Fibroblast of the conjunctiva (primary cell): ENCODE results near the gene NEK1.
"Not testable (repeated sequence)": the region's sequence is repeated elsewhere in the genome, so short reads cannot be mapped to it uniquely, and the experiment has no call there.

Experiments used
- DNase-seq: peaks from one replicate; pipeline ENCODE4 v3.0.0-alpha.2; 2010; ENCODE audit warnings: low read depth

NEK1 gene

DNA sequence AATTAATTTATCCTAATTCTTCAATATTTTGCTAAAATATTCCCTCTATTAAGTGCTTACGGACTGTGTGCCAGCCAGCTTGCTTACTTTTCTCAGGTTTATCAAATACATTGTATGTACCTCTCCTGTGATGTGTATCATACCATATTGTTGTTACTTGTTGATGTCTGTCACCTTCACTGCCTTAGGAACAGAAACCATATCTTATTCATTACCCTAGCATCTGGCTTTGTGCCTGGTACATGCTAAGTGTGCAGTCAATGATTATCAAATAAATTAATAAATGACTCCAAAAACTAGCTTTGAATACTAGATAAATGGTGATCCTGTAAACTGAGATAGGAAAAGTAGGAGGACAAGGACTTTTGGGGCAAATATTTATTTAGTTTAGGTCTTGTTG is 14.9 kb upstream of the NEK1 start:
- no peak for DNase-seq

- no peak for DNase-seq
These were observed 14.2 kb upstream of the NEK1 start for GRCh38 chr4:169626331-169627282.

DNA sequence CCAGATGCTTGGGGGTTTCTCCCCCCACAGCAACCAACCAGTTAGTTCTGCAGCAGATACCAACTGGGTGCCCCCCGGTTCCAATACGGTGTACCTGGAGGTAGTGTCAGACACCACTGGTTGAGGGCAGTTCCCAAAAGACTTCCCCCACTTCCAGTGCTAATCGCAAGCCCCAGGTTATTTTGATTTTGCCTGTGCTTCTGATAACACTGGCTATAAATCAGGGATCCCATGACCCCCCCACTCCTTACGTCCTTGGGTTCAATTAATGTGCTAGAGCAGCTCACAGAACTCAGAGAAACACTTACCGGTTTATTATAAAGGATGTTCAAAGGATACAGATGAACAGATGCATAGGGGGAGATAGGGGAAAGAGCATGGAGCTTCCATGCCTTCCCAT is 13.5 kb upstream of the NEK1 start:
- no peak for DNase-seq

- not testable (repeated sequence) for DNase-seq
These were observed 11.6 kb upstream of the NEK1 start for GRCh38 chr4:169624012-169624411.

DNA sequence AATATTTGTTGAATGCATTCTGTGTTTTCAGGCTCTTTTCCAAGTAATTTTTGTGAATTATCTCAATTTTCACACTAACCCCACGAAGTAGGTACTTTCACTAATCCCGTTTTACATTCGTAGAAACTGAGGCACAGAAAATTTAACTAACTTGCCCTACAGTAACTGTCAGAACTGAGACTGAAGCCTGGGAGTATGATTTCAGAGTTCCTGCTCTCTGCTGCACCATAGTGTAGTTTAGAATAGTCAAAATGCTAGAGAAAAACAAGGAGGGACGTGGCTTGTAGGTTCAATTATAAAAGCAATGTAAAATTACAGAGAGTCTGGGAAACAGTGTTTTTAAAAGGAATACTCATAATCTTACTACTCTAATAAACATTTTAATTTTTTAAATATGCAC is 10.2 kb upstream of the NEK1 start:
- no peak for DNase-seq

DNA sequence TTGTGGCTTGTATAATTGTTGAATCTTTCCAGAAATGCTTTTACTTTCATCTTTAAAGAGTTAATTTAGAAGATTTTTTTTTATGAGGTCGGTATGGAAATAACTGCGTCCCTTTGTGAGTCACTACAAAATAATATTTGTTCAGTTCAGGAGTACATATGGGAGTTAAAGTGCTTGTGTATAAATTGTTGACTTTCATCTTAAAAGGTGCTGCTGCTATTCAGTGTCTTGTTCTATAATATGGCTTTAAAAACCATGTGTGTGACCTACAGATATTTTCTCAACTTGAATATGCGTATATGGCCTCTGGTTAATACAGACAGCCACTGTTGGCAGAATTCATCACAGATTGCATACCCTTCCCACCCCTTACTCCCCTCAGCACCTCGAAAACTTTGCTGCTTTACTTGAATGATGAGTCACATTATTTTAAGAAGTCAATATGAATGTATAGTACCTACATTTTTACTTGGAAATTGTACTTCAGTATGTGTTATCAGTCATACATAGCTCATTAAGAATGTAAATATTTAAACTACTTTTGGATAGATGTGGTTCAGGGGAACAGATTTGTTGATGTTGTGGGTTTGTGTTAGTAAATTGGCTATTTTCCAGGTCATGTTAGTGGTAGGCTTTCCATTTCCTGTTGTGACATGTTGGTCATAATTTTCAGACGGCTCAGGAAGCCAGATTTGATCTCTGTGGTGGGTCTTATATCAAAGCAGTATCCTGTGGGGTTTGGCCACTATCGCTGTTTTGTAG is 9.5 kb upstream of the NEK1 start:
- no peak for DNase-seq

- DNase-seq = no peak
These were observed 8.5 kb upstream of the NEK1 start for GRCh38 chr4:169620880-169621248.

DNA sequence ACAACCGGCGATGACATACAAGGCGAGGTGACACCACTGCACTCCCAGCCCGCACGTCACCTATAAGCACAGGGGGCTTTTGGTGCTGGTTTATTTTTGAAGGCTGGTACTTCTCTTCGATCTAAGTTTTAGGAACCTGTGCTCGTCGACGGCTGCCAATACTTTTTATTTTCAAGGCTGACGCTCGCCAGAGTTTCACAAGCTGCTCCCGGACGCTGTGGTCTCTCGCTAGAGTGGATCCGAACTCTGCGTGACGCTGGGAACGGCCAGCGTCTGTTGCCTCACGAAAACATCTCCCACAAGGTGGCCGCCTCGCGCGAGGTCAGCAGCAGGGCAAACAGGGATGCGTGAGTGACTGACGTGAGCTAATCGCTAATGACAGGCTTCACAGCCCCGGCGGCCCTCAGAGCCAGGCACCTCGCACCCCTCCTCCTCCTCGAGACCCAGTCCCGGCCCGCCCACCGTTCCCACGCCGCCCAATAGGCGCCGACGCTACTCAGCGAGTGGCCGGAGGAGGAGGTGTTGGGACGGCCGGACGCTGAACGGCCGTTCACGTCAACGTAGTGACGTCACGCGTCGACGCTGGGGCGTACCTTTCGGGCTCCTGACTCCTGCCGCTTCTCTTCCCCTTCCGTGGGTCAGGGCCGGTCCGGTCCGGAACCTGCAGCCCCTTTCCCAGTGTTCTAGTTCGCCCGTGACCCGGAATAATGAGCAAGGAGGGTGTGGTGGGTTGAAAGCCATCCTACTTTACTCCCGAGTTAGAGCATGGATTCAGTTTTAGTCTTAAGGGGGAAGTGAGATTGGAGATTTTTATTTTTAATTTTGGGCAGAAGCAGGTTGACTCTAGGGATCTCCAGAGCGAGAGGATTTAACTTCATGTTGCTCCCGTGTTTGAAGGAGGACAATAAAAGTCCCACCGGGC is 7.8 kb upstream of the NEK1 start, which contains the start of gene CLCN3:
Gene CLCN3 (plus strand): TSS at position 621 of the 922 bp plus-strand sequence. CDS start 15,351 bp downstream, outside the sequence.
- DNase-seq = peak; percentile 94

GRCh38 chr4:169619518-169619957 is 7.2 kb upstream of the NEK1 start:
- no peak for DNase-seq

- DNase-seq = no peak
These were observed 6.6 kb upstream of the NEK1 start for GRCh38 chr4:169618986-169619385.

- DNase-seq = no peak
These were observed 5.9 kb upstream of the NEK1 start for GRCh38 chr4:169618286-169618685.

DNA sequence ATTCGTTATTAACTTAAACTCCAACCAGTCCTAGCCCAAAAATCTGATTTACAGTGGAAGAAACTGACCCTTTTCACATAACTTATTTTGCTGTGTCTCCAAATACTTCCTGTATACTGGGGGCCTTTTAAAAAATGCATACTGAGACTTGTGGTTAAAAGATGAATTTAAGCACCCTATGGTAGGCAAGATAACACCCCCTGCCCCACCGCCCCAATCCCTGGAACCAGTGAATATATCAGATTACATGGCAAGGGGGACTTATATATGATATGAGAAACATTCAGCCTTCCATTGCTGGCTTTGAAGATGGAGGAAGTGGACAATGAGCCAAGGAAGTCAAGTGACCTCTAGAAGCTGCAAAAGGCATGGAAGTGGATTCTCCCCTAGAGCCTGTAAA is 4.9 kb upstream of the NEK1 start:
- no peak for DNase-seq

GRCh38 chr4:169616846-169617245 is 4.5 kb upstream of the NEK1 start:
- DNase-seq = no peak

DNA sequence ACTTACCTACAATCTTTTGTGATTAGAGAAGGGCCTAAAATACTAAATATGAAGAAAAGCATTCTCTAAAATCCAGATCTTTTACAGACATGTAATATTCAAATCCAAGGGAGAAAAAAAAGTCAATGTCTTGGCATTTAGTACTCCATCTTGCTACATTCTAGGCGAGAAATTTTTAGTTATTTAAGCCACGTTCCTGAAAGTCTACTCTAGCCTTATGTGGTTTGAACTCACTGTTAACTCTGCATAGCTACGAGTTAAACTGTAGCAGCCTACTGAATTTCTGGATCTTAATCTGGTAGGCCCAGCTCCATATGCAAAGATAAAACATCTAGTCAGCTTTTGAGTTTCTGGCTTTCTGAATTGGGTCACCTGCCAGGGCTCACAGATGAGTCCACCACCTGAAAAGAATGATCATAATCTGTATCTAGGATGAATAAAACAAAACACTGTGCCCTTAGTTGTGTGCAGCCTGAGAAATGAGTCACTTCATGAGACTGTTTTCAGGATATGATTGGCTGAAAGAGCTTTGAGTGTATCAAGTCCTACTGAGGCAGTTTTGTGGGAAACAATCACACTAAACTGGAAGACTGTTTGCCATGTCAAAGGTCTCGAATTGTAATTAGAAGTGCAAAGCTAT is 3.2 kb upstream of the NEK1 start:
- DNase-seq = no peak

DNA sequence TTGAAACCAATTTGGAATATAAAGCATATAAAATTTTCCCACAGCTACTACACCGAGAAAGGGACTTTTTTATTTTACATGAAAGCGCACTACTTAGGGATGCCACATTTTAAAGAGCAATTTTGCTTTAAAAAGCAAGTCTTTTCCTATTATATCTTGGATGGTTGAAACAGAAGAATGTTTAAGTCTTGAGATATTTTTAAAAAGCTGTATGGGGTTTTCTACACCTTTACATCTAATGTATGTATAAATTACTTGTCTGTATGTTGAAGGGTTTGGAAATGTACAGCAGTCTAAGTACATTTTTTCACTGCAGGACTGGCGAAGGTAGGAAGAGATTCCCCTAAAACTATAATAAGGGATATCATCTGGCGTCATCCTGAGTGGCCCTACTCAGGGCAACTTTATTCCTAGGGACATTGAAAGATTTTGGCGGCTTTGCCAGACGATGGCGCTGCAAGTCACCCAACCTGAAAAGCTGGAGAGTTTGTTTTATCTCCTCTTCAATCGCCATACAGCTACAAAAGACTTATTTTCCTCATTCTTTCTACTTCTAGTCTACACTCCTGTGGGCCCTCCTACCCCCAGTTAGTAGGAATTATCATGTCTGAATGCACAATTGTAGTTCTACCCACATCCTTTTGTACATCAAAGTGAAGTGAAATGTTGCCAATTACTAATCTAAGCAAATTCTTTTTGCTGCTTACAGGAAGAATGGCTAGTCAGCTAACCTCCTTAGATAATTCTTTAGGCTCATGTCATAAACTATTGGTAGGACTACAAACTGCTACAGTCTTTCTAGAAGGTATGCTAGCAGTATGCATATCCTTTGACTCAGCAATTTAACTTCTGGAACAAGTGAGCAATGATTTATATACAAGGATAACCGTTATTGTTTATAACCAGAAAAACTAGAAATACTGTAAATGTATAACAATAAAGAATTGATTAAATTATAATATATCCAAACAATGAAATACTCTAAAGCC is 782 bp upstream of the NEK1 start:
- peak; percentile 64 for DNase-seq

GRCh38 chr4:169611157-169611556 is 1.2 kb downstream of the NEK1 start:
- DNase-seq = no peak

GRCh38 chr4:169604903-169605331 is 7.5 kb downstream of the NEK1 start:
- DNase-seq = no peak

- DNase-seq = no peak
These were observed 8.1 kb downstream of the NEK1 start for GRCh38 chr4:169604131-169604900.

GRCh38 chr4:169603312-169603711 is 9.1 kb downstream of the NEK1 start:
- DNase-seq = no peak
